Neural progenitor cell (in vitro differentiated cells): Measurements from ENCODE around the gene HIVEP2. TPM values are rescaled to one million over a fixed set of nuclear protein-coding genes. Genes with fewer than 3 reads are reported as not detected.

Source experiments
- DNase-seq: peaks from one replicate; pipeline ENCODE4 v3.0.0-alpha.2; 2016; ENCODE audit warnings: low spot score
- H2AFZ ChIP-seq: fragments of 200-600 bp; sonication (generic); replicated peaks from 2 replicates; pipeline ENCODE4 v1.6.1; 2016; ENCODE audit warnings: antibody characterized with exemption
- H3F3A ChIP-seq: fragments of 200-600 bp; sonication (generic); 2 replicates; pipeline ENCODE4 v1.6.1; 2016; ENCODE audit warnings: antibody characterized with exemption, low read depth
- H3K27ac ChIP-seq: fragments of 200-600 bp; sonication (generic); 2 replicates; pipeline ENCODE4 v1.5.1; 2016; ENCODE audit warnings: mild to moderate bottlenecking
- H3K27me3 ChIP-seq: fragments of 200-600 bp; sonication (generic); 2 replicates; pipeline ENCODE4 v1.6.1; 2016; ENCODE audit warnings: mild to moderate bottlenecking, moderate library complexity
- H3K36me3 ChIP-seq: fragments of 200-600 bp; sonication (generic); 2 replicates; pipeline ENCODE4 v1.5.1; 2016
- H3K4me1 ChIP-seq: fragments of 200-600 bp; sonication (generic); 2 replicates; pipeline ENCODE4 v1.6.1; 2016; ENCODE audit warnings: mixed run types
- H3K4me2 ChIP-seq: fragments of 200-600 bp; sonication (generic); 2 replicates; pipeline ENCODE4 v1.6.1; 2016
- H3K4me3 ChIP-seq: fragments of 200-600 bp; sonication (generic); 2 replicates; pipeline ENCODE4 v1.5.1; 2016
- H3K79me2 ChIP-seq: fragments of 200-600 bp; sonication (generic); 2 replicates; pipeline ENCODE4 v1.6.1; 2016; ENCODE audit warnings: low read depth
- H3K9ac ChIP-seq: fragments of 200-600 bp; sonication (generic); 2 replicates; pipeline ENCODE4 v1.6.1; 2016
- H3K9me3 ChIP-seq: fragments of 200-600 bp; sonication (generic); 2 replicates; pipeline ENCODE4 v1.5.1; 2016; ENCODE audit warnings: low read depth
- H4K20me1 ChIP-seq: fragments of 200-600 bp; sonication (generic); 2 replicates; pipeline ENCODE4 v1.6.1; 2016; ENCODE audit warnings: low read depth
- H3K27ac Mint-ChIP-seq: 3 replicates; pipeline ENCODE4 v1.8.0; 2021; ENCODE audit warnings: mixed read lengths
- H3K27me3 Mint-ChIP-seq: 2 replicates; pipeline ENCODE4 v1.8.0; 2022; ENCODE audit warnings: low read depth, mild to moderate bottlenecking, inconsistent platforms, moderate library complexity, mixed read lengths; ENCODE audit not compliant: insufficient read depth
- H3K36me3 Mint-ChIP-seq: 3 replicates; pipeline ENCODE4 v1.8.0; 2021; ENCODE audit warnings: mixed read lengths
- H3K4me1 Mint-ChIP-seq: 3 replicates; pipeline ENCODE4 v1.8.0; 2021; ENCODE audit warnings: mixed read lengths
- H3K4me3 Mint-ChIP-seq: 3 replicates; pipeline ENCODE4 v1.8.0; 2021; ENCODE audit warnings: mild to moderate bottlenecking, moderate library complexity, mixed read lengths
- H3K9me3 Mint-ChIP-seq: 3 replicates; pipeline ENCODE4 v1.8.0; 2020; ENCODE audit warnings: mixed read lengths
- EZH2 ChIP-seq: fragments of 200-600 bp; sonication (generic); IDR thresholded peaks from 2 replicates; pipeline ENCODE4 v1.6.1; 2017; ENCODE audit warnings: antibody characterized with exemption, mild to moderate bottlenecking, moderate library complexity
- EZH2phosphoT487 ChIP-seq: fragments of 200-600 bp; sonication (generic); IDR thresholded peaks from 2 replicates; pipeline ENCODE4 v1.6.1; 2017; ENCODE audit warnings: antibody characterized with exemption
- total RNA-seq: library from RNA; depleted of rRNA; stranded (reverse); fragments of >200 nt; gene quantifications from 2 replicates; pipeline ENCODE4 v1.2.3, GENCODE V29; 2015; ENCODE audit warnings: low replicate concordance
- TF ChIP-seq, protein P1 (sequence below): fragments of 200-600 bp; sonication (generic); IDR thresholded peaks from 2 replicates; pipeline ENCODE4 v1.5.1; 2017; ENCODE audit warnings: antibody characterized with exemption, mild to moderate bottlenecking

The HIVEP2 gene
- total RNA-seq, 1 donor from 2014 or later = 2.1 TPM

- Histone ChIP-seq H3K4me2 (no peak overlapping the region), H3K27ac (no peak overlapping the region), H3K9me3 (no peaks in the 10 kb centered on the region), H3K9ac (no peak overlapping the region), H3K4me1 (no peaks in the 10 kb centered on the region), H3F3A (no peaks in the 10 kb centered on the region), H3K36me3 (no peaks in the 10 kb centered on the region), H2AFZ (no peak overlapping the region), H4K20me1 (no peaks in the 10 kb centered on the region), H3K27me3 (no peaks in the 10 kb centered on the region), H3K79me2 (no peaks in the 10 kb centered on the region), H3K4me3 (no peak overlapping the region)
- Mint-ChIP-seq H3K4me3 (no peak overlapping the region), H3K27ac (no peak overlapping the region), H3K9me3 (no peaks in the 10 kb centered on the region), H3K4me1 (no peaks in the 10 kb centered on the region), H3K36me3 (no peaks in the 10 kb centered on the region), H3K27me3 (no peaks in the 10 kb centered on the region)
- TF ChIP-seq, protein P1, sequence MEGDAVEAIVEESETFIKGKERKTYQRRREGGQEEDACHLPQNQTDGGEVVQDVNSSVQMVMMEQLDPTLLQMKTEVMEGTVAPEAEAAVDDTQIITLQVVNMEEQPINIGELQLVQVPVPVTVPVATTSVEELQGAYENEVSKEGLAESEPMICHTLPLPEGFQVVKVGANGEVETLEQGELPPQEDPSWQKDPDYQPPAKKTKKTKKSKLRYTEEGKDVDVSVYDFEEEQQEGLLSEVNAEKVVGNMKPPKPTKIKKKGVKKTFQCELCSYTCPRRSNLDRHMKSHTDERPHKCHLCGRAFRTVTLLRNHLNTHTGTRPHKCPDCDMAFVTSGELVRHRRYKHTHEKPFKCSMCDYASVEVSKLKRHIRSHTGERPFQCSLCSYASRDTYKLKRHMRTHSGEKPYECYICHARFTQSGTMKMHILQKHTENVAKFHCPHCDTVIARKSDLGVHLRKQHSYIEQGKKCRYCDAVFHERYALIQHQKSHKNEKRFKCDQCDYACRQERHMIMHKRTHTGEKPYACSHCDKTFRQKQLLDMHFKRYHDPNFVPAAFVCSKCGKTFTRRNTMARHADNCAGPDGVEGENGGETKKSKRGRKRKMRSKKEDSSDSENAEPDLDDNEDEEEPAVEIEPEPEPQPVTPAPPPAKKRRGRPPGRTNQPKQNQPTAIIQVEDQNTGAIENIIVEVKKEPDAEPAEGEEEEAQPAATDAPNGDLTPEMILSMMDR = no peak
- TF ChIP-seq EZH2 (no peak), EZH2phosphoT487 (no peak)
- no peak for DNase-seq
These were observed 70.3 kb downstream of the HIVEP2 start for GRCh38 chr6:142874676-142875075.

DNA sequence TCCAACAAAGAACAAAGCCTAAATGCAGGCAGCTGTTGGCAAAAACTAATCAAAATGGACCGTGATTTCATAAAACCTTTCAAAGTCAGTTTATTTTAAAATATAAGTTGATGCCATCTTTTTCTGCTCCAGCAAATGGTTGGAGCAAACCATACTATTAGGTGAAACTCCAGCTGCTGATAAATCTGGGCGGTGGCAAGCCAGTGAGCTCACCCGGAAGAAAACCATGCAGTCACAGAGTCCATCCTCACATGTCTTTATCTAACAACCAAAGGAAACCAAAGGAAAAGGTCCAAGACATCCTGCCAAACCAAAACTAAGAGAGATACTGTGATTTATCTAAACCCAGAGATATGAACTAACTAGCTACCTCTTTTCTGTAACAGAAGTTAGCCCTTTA lies 72.6 kb downstream of the HIVEP2 start:
- TF ChIP-seq, protein P1 = no peak
- TF ChIP-seq EZH2 (no peak), EZH2phosphoT487 (no peak)
- Mint-ChIP-seq H3K27ac (no peak overlapping the region), H3K9me3 (no peaks in the 10 kb centered on the region), H3K4me1 (peaks cover 5% of the 10 kb centered on the region), H3K27me3 (no peaks in the 10 kb centered on the region), H3K4me3 (no peak overlapping the region), H3K36me3 (no peaks in the 10 kb centered on the region)
- Histone ChIP-seq H3K4me2 (no peak overlapping the region), H3K4me3 (no peak overlapping the region), H3K27me3 (no peaks in the 10 kb centered on the region), H3K27ac (no peak overlapping the region), H3K36me3 (no peaks in the 10 kb centered on the region), H2AFZ (no peak overlapping the region), H3K9me3 (no peaks in the 10 kb centered on the region), H3F3A (no peaks in the 10 kb centered on the region), H3K9ac (no peak overlapping the region), H4K20me1 (no peaks in the 10 kb centered on the region), H3K79me2 (no peaks in the 10 kb centered on the region), H3K4me1 (no peaks in the 10 kb centered on the region)
- no peak for DNase-seq

DNA sequence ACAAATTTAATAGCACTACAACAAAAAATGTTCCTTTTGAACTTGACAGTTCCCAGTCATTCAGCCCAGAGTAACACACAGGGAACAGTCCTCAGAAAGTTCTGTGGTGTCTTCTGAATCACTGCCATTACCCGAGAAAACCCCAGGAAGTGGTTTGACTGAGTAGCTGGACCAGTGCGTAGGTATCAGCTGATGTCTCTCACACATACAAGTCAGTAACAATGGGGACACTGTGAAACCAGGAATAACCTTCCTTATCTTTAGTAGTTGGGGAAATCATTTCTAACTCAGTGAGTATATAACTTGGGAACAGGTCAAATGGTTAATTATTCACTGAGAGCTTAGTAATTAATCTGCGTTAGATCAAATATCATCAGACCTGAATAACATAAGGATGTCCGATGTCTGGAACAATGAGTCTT lies 73.1 kb downstream of the HIVEP2 start:
- no peak for TF ChIP-seq EZH2
- TF ChIP-seq EZH2phosphoT487 = no peak
- TF ChIP-seq, protein P1 = no peak
- Histone ChIP-seq H4K20me1 (no peaks in the 10 kb centered on the region), H3K9ac (no peak overlapping the region), H3K36me3 (no peaks in the 10 kb centered on the region), H3K27me3 (no peaks in the 10 kb centered on the region), H3K9me3 (no peaks in the 10 kb centered on the region), H3K4me1 (no peaks in the 10 kb centered on the region), H3K4me2 (no peak overlapping the region), H3K27ac (no peak overlapping the region), H3F3A (no peaks in the 10 kb centered on the region), H2AFZ (no peak overlapping the region), H3K4me3 (no peak overlapping the region), H3K79me2 (no peaks in the 10 kb centered on the region)
- Mint-ChIP-seq H3K4me3 (no peak overlapping the region), H3K27ac (no peak overlapping the region), H3K9me3 (no peaks in the 10 kb centered on the region), H3K27me3 (no peaks in the 10 kb centered on the region), H3K36me3 (no peaks in the 10 kb centered on the region), H3K4me1 (peaks cover 5% of the 10 kb centered on the region)
- DNase-seq = no peak
